GM23248 (cell line): ENCODE measurements around the gene PRR33.

Experiments
- EZH2 ChIP-seq: fragments of 200-600 bp; sonication (generic); IDR thresholded peaks from 2 replicates; pipeline ENCODE4 v1.6.1; 2018; ENCODE audit warnings: antibody characterized with exemption, mild to moderate bottlenecking; ENCODE audit not compliant: insufficient read depth, poor library complexity, severe bottlenecking
- EZH2phosphoT487 ChIP-seq: fragments of 200-600 bp; sonication (generic); IDR thresholded peaks from 2 replicates; pipeline ENCODE4 v1.6.1; 2018; ENCODE audit warnings: antibody characterized with exemption, moderate library complexity, mild to moderate bottlenecking, low read depth; ENCODE audit not compliant: insufficient read depth

GRCh38 chr11:1920128-1920908 is 28.6 kb upstream of the PRR33 start:
- no peak for TF ChIP-seq EZH2phosphoT487
- no peak for TF ChIP-seq EZH2
